ENCODE results near the gene PARP6.
A peak's percentile ranks its signal among the peaks of the same experiment; 100 is the strongest.

PARP6 gene, protein sequence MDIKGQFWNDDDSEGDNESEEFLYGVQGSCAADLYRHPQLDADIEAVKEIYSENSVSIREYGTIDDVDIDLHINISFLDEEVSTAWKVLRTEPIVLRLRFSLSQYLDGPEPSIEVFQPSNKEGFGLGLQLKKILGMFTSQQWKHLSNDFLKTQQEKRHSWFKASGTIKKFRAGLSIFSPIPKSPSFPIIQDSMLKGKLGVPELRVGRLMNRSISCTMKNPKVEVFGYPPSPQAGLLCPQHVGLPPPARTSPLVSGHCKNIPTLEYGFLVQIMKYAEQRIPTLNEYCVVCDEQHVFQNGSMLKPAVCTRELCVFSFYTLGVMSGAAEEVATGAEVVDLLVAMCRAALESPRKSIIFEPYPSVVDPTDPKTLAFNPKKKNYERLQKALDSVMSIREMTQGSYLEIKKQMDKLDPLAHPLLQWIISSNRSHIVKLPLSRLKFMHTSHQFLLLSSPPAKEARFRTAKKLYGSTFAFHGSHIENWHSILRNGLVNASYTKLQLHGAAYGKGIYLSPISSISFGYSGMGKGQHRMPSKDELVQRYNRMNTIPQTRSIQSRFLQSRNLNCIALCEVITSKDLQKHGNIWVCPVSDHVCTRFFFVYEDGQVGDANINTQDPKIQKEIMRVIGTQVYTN

DNA sequence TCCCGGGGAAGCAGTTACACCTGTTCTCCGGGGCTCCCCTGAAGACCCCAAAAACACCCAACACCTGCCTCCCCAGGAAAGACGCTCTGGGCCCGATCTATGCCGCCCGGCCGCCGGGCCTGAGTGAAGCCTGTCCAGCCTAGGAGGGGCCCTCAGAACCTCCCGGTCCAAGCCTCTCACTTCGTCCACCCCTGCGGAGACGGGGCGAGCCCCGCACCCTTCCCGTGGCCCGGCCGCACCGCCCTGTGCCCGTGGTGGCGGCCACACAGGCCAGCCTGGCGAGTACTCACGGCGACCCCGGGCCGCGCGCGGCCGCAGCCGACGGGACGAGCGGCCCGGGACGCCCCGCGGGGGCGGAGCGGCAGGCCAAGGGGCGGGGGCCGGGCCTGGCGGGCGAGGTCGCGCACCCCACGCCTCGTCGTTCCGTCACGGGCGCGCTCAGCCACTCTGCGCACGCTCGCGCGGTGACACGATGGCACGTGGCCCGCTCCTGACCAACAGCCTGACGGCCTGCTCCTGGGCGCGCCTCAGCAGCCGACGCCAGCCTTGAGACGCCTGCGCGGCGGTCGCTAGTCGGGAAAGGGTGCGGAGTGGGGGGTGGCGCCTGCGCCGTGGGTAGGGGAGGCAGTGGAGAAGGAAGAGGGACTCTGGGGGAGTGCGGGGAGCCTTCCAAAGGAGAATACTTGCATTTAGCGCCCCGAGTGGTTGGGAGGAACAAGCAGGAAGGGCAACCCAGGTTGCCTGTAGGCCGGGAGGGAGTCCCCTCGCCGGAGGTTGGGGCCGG is at the start of gene PARP6:
Gene PARP6, minus strand, starts transcription at position 342 of the 784 bp plus-strand sequence. CDS start 5,077 bp downstream, outside the sequence.
- DNase-seq: peak; percentile 95

DNA sequence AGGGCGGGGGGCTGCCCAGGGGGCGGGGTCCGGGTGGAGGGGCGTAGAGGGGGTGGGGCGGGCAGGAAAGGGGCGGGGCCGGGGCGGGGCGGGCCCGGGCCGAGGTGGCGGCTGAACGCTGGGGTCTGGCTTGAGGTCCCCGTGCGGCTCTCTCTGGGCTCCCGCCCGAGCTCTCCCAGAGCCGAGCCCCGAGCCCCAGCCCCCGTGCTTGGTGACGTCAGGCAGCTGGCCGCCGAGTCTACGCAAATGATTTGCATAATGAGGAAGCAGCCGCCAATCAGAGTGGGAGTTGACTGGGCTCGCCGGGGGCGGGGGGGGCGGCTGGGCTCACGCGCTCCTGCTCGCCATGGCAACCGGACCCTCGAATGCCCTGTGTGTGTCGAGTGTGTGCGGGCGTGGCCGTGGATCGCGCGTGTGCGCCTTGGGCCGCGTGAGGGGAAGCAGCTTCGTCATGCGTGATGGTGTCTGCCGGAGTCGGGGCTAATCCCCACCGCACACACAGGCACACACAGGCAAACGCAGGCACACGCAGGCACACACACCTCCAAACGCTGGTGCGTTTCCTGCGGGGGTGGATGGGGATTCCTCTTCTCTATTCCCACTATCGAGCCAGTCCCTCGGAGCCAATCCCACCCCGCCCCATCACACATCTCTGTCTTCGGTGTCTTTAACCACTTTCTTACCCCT is 47.8 kb upstream of the PARP6 start, which contains the start of gene CELF6:
Gene CELF6, minus strand, starts transcription at position 173 of the 687 bp plus-strand sequence. CDS start 283 bp downstream, outside the sequence.
- no peak for DNase-seq

DNA sequence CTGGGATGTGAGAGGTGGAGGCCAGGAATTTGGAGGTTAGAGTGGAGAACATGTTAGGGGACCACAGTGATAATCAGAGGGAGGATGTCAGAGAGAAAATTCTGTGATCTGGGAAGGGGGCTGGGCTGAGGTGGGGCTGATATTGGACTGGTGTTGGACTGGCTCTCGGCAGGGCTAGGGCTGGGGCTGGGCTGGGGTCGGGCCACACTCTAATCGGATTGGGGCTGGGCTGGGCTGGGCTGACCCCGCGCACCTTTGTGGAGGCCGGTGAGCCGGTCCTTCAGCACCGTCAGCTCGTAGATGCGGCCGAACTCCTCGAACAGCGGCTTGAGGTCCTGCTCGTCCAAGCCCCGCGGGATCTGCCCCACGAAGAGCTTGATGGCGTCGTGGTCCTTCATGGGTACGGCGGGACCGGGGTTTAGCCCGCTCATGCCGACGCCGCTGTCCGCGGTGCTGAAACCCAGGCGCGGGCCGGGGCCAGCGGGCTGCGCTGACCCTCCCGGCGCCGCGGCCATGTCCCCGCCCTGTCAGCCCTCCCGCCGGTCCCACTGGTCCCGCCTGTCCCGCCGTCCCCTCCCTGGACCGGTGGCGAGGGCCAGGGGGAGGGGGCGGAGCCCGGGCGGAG is 47.1 kb upstream of the PARP6 start:
- no peak for DNase-seq

DNA sequence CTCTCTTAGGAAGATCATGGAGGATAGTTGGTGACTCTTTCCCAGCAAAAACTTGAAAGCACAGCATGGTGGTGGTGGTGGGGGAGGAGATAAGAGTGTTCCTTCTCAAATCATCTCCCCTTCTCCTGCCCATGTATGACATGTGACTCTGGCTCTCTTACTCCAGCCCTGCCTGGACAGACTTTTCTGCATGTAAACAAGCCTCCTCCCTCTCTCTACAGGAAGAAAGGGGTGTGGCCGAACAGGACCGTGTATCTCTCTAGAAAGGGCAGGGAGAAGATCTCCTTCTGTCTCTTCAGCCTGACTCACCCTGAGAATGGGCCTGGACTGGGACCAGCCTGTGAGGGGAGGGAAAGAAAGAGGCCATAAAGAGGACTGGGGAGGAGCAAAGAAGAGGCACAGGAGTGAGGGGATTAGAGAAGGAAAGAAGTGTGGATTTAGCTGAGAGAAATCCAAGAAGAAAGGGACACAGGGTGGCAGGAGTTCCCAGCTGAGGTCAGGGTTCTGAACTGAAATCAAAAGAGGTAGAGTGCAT is 46.1 kb upstream of the PARP6 start:
- no peak for DNase-seq

DNA sequence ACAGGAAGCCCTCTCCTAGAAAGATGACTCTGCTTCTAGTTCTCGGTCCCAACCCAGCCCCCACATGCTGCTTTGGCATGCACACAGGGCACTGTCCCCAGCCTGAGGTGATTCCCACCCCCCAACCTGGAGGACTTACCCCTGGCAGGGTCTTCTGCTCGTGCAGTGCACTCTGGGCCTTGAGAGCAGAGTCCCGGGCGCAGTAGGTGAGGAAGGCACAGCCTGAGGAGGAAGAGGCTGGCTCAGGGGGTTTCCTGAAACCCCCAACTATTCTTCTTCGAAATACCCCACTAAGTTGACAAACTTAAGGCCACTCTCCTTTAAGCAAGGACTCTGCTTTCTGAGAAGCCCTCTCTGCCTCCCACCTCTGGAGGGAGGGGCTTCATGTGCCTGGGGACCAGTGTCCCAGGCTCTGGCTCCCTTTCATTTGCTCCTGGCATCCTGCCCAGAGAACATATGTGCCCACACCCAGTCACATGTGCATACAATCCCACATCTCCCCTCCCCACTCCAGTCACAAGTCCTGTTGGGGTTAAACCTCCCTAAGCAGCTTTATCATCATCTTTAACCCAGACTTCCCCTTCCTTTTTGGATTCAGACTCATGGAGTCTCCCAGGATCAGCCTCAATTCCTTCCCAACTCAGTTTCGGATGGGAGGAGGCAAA is 43.5 kb upstream of the PARP6 start:
- DNase-seq: no peak

DNA sequence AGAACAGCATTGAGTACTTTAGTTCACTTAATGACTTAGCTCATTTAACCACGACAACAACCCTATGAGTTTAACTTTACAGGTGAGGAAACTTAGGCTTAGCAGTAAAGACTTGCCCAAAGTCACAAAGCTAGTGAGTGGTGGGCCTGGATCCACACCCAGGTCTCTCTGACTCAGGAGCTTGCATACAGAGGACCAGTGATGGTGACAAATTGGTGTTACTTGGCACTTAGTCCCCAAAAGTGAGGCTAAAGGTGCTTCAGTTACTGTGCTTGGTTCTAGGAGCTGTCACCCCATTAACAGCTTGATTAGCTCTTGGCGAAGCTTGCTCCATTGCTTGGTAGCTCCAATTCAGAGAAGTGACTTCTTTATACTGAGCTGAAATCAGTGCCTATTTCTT is 41.5 kb upstream of the PARP6 start:
- no peak for DNase-seq

DNA sequence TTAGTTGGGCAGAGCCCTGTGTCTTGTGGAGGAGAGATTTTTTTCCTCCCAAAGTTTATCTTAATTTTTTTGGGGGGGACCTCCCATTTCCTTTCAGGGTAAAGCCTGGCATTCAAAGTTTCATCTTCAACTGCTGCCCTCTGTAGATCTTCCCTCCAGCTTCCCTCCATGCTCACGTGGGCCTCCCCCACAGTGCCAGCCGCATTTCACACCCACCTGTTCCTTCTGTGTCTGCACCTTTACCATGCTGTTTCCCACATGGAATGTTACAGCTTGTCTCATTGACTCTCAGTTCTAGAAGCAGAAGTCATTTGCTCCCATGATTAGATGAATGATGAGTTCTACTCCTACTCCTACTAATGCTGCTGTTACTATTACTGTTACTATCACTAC is 41.1 kb upstream of the PARP6 start:
- no peak for DNase-seq

DNA sequence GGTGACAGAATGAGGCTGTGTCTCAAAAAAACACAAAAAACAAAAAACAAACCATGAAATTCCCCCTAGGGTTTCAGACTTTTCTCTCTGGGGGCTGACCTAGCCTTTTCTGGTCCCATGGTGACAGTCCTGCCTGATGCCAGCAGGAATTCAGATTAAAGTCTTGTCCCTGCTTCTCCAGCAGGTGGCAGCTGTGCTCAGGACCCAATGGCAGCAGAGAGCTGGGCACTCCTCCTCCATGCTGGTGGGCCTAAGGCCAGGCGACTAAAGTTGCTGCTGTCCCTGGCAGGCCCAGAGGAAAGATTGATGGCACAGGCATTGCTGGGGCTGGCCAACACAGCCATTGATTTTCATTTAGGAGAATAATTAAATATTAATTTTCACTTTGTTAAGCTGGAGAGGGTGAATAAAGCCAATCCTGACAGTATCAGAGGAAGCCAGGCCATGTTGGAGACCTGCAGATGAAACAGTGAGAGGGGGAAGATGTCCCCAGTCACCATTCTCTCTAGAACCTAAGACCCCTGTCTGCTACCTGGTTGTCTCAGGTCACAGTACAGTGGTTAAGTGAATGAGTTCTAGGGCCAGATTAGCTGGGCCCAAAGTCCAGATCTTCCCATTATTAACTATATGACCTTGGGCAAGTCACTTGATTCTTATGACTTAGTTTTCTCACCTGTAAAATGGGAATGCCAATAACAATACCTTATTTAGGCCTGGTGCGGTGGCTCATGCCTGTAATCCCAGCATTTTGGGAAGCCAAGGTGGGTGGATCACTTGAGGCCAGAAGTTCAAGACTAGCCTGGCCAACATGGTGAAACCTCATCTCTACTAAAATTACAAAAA is 40.5 kb upstream of the PARP6 start:
- DNase-seq: no peak

DNA sequence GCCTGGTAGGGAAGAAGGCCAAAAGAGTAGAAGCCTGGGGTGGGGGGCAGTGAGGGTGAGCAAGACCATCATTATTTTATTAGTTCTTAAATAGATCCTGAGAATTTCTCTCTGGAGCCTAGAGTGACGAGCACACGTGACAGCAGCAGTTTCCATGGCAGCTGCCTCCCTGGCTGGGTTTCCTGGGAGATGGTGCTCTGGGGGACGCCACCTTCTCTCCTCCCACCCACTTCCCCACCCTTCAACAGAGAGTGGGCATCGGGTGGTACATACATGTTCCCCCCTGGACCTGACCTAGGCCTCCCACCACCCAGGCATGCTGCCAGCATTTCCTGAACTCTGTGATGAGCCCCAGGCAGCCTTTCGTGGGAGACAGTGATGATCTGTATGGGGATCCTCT is 34.7 kb upstream of the PARP6 start:
- DNase-seq: no peak

DNA sequence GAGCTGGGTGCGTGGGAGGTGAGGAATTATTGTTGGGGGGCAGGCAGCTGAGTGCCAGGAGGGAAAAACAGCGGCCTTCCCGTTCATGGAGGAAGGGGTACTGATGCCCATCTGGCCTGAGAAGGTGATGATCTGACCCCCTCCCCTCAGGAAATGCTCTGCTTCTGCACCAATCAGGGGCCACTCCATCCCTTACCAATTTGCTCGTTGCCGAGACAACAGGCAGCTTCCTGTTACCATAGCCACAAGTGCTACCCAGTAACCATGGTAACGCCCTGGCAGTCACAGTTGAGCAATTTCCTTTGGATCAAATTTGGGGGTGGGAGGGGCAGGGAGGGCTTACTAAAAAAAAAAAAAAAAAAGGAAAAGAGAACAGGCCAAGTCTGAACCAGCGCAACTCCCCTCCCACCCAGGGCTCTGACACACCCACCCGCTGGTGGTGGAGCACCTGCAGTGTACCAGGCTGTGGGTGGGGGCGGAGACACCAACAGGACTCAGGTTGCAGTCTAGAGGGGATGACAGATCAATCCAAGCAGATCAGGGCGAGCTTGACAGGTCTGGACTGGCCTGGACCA is 33.9 kb upstream of the PARP6 start:
- no peak for DNase-seq

DNA sequence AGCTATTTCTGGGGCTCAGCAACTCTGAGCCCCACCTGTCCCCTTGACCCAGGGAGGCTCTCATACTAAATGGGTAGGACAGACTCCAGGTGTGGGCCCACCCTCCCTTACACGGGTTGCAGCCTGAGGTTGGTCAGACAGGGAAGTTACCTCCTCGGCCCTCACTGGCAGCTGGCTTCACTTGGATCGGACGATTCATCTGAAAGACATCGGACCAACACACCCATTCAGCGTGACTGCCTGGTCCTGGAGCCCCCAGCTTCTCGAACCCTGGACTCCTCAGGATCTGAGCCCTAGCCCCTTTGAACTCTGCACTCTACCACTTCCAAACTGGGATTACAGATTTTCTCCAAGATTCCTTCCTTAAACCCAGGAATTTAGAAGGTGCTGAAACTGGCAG is 32.2 kb upstream of the PARP6 start:
- DNase-seq: no peak

DNA sequence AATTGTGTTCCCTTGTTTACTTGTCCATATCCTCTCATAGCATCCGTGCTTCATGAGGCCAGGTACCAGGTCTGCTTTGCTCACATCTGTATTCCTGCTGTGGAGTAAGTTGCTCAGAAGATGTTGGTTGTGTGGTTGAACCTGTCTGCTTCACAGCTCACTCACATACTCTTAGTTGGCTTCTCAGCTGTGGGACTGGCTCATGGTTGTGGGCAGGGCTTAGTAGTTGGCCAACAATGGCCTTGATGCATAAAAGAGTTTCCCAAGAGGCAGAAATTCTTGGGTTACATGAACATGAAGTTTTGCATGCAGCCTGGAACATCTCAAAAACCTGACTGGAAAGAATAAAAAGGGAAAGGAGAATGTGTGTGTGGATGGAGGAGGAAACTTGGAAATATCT is 30.6 kb upstream of the PARP6 start:
- DNase-seq: no peak

DNA sequence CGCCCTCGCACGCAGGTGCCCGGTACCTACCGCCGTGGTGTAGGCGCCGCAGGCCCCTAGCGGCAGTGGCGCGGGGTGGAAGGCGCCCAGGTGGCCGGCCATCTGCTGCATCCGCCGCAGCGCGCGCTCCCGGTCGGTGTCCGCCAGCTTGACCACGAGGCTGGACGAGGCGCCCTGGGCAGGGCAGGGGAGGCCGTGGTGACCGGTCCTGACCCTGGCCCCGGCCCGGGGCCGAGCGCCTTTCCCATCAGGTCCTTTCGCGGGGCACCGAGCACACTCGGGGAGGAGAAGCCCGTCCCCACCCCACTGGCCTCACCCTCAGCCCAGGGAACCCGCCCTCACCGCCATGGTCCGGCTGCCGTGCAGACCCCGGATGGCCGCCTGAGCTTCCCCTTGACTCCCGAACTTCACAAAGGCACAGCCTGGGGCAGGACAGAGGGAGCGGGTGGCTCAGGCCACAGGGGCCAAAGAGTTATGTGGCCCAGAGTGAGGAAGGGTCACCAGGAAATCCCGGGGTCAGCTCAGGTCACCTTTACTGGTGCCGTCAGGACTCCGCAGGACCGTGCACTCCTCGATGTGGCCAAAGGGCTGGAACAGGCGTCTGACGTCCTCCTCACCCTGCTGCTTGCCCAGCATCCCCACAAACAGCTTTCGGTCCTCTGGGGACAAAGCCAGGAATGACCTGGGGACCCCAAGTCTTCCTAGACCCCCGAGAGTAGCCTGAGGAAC is 17.4 kb upstream of the PARP6 start:
- DNase-seq: no peak

DNA sequence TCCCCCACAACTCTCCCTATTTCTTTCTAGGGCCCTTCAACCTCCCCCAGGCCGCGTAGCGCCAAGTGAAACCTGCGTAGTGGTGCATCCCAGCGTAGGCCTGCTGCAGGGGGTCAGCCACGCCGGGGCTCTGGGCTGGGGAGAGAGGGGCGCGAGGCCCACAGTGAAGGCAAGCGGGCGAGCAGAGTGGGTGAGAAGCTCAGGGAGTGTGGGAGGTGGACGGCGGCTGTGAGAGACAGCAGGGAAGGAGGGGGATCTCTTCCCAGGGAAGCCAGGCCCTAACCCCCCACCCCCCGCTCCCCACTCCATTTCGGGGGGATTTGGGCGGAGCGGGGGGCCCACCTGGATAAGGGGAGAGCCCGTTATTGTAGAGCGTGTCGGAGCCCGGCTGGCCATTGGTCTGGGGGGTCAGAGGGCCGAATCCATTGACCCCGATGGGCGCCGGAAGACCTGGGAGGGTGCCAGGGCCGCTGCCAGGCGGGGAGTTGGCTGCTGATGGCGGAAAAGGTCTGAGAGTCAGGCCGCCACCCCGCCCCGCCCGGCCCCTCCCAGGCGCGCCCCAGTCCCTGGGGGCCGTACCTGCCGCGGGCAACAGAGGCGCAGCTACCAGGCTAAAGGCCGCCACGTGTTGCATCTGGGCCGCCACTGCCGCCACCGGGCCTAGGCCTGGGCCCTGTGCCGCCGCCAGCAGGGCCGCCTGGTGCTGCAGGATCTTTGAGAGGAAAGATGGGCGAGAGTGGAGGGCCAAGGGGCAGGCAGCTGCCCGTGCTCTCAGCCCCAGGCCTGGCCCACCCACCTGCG is 16.6 kb upstream of the PARP6 start:
- no peak for DNase-seq

DNA sequence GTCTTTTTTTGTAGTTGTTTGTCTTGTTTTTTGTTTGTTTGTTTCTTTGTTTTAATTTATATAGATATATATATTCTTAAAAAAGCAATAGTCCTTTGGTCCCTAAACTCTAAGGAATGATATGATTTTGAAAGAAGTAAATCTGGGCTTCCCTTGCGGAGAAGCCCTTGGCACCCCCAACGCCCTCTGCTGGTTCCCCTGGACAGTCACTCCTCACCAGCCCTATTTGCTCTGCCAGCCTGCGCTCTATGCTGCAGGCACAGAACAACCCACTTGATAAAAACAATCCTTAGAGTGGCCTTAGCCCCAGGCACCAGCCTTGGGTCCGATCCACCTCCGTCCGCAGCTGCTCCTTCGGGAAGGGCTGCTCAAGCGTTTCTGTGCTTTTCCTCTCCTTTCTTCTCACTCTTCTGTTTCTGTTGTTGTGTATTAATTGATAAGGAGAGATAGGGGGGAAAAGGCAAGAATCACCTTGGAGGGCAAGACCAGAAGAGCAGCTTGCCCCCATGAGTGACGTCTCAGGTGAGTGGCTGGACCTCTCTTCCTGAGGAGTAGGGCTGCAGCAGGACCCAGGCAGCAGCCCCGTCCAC is 13.7 kb upstream of the PARP6 start:
- no peak for DNase-seq

DNA sequence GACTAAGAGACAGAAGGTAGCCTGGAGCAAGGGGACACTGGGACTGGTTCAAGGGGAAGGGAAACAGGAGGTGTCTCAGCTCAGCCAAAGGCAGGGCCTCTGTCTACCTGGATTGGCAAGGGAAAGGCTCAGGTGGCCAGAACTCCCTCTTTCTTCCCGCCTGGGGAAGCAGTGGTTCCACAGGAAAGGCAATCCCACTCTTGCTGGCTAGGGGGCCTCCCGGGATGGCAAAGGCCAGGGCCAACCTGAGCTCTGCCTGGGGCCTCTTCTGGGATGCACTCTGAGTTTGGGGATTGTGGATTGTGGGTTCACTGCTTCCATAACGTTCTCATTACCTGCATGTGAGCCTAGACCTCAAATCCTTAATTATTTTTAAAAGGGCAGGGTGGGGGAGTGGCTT is 13.0 kb upstream of the PARP6 start:
- no peak for DNase-seq

DNA sequence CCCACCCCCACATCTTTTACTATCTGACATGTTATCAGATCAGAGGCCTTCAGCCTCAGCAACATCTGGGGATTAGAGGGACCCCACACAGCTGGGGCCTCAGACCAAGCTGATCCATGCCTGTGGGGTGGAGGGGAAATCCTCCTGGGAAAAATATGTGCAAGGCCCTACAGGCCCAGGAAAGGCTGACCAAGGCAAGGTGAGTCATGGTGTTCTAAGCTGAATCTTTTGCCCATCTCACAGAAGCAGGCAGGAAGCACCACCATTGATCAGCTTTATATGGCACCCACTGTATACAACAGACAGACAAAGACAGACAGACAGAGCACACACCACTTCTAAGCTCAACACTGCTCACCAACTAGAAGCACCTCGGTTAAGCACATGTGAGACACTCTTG is 12.4 kb upstream of the PARP6 start:
- no peak for DNase-seq

DNA sequence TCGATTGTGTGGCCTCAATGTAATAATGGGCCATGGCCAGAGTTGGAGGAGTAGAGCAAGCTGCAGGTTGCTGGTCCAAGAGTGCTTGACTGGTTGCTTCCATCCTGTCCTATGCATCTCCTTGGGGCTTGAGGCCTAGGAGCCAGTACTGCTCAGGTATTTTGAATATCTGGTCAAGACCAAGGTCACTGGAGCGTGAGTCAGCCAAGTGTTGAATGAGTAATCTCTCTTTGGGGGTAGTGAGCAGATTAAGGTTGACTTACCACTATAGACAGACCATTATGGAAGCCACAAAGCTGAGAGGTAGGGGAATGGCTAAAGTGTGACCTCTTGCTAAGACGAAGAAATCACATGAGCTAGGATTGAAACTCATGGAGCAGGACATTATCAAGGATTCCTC is 9.4 kb upstream of the PARP6 start:
- no peak for DNase-seq
